DOHH2 (cell line): ENCODE measurements around the gene KLF16.
A peak's percentile ranks its signal among the peaks of the same experiment; 100 is the strongest.

Source experiments
- H3F3A ChIP-seq: fragments of 200-600 bp; sonication (generic), shearing (Covaris generic); 2 replicates; pipeline ENCODE4 v1.6.0; 2016; ENCODE audit warnings: antibody characterized with exemption, mild to moderate bottlenecking; ENCODE audit not compliant: control insufficient read depth, insufficient read depth
- H3K27ac ChIP-seq: fragments of 200-600 bp; sonication (generic); 2 replicates; pipeline ENCODE4 v1.5.1; 2014; ENCODE audit warnings: low read depth, mild to moderate bottlenecking, low read length, moderate library complexity
- H3K27me3 ChIP-seq: fragments of 200-600 bp; sonication (generic); 2 replicates; pipeline ENCODE4 v1.6.1; 2014; ENCODE audit warnings: mild to moderate bottlenecking, low read length, mixed read lengths; ENCODE audit not compliant: control insufficient read depth
- H3K36me3 ChIP-seq: fragments of 200-600 bp; sonication (generic); 2 replicates; pipeline ENCODE4 v1.6.1; 2014; ENCODE audit warnings: mild to moderate bottlenecking, low read length, moderate library complexity, mixed read lengths; ENCODE audit not compliant: control insufficient read depth
- H3K4me1 ChIP-seq: fragments of 200-600 bp; sonication (generic); 2 replicates; pipeline ENCODE4 v1.6.1; 2014; ENCODE audit warnings: mild to moderate bottlenecking, low read length, mixed read lengths; ENCODE audit not compliant: control insufficient read depth
- H3K4me2 ChIP-seq: fragments of 200-600 bp; sonication (generic); 2 replicates; pipeline ENCODE4 v1.6.0; 2014; ENCODE audit warnings: mild to moderate bottlenecking, low read length, moderate library complexity
- H3K4me3 ChIP-seq: fragments of 200-600 bp; sonication (generic); 2 replicates; pipeline ENCODE4 v1.5.1; 2014; ENCODE audit warnings: mild to moderate bottlenecking, low read length, mixed read lengths
- H3K79me2 ChIP-seq: fragments of 200-600 bp; sonication (generic); 2 replicates; pipeline ENCODE4 v1.6.1; 2014; ENCODE audit warnings: mild to moderate bottlenecking, low read length, mixed read lengths; ENCODE audit not compliant: control insufficient read depth
- H3K9me2 ChIP-seq: fragments of 200-600 bp; sonication (generic); replicated peaks from 2 replicates; pipeline ENCODE4 v1.6.1; 2014; ENCODE audit warnings: mild to moderate bottlenecking, low read length, mixed read lengths; ENCODE audit not compliant: control insufficient read depth
- H3K9me3 ChIP-seq: fragments of 200-600 bp; sonication (generic); 2 replicates; pipeline ENCODE4 v1.6.1; 2014; ENCODE audit warnings: antibody characterized with exemption, low read length, mixed read lengths; ENCODE audit not compliant: control insufficient read depth, insufficient read depth
- H4K20me1 ChIP-seq: fragments of 200-600 bp; sonication (generic); 2 replicates; pipeline ENCODE4 v1.6.0; 2014; ENCODE audit warnings: low read depth, mild to moderate bottlenecking, antibody characterized with exemption, low read length, moderate library complexity; ENCODE audit not compliant: control insufficient read depth, insufficient read depth
- EZH2phosphoT487 ChIP-seq: fragments of 200-600 bp; sonication (generic); IDR thresholded peaks from 2 replicates; pipeline ENCODE4 v1.6.1; 2017; ENCODE audit warnings: borderline replicate concordance, mild to moderate bottlenecking, antibody characterized with exemption, low read length, moderate library complexity, mixed read lengths
- TF ChIP-seq, protein P1 (sequence below): fragments of 200-600 bp; sonication (generic); IDR thresholded peaks from one replicate; pipeline ENCODE4 v1.5.1; 2014; ENCODE audit warnings: antibody characterized with exemption, mild to moderate bottlenecking, low read depth, low read length; ENCODE audit not compliant: poor library complexity, severe bottlenecking

KLF16 gene

DNA sequence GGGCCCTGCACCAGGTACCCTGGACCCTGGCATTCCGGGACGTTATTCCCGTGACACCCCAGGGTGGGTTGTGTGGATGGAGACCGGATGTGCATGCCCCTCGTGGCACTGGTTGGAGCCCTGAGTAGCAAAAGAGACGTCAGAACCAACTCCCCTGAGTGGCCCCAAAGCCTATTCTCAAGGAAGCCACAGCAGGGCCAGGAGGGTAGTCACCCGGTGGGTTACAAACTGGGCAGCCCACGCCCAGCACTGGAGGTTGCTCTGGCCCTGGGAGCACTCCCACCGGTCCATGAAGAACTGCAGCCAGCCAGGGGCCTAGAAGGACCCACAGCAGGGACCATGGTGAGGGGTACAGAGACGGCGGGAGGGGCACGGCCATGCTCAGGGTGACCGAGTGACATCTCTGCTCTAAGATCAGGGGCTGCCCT lies 7.5 kb downstream of the KLF16 start:
- Histone ChIP-seq H3F3A (peaks cover 18% of the 10 kb centered on the region), H3K9me2 (no peaks in the 10 kb centered on the region), H3K27me3 (no peaks in the 10 kb centered on the region), H3K27ac (peak overlapping the region; percentile 80), H3K4me2 (peak overlapping the region; percentile 98), H3K4me3 (peak overlapping the region; percentile 78), H3K79me2 (peaks cover 94% of the 10 kb centered on the region), H3K9me3 (no peaks in the 10 kb centered on the region), H3K36me3 (peaks cover 10% of the 10 kb centered on the region), H3K4me1 (peaks cover 94% of the 10 kb centered on the region), H4K20me1 (peaks cover 13% of the 10 kb centered on the region; the same call in 1 of the 2 replicates)
- no peak for TF ChIP-seq EZH2phosphoT487
- TF ChIP-seq, protein P1, sequence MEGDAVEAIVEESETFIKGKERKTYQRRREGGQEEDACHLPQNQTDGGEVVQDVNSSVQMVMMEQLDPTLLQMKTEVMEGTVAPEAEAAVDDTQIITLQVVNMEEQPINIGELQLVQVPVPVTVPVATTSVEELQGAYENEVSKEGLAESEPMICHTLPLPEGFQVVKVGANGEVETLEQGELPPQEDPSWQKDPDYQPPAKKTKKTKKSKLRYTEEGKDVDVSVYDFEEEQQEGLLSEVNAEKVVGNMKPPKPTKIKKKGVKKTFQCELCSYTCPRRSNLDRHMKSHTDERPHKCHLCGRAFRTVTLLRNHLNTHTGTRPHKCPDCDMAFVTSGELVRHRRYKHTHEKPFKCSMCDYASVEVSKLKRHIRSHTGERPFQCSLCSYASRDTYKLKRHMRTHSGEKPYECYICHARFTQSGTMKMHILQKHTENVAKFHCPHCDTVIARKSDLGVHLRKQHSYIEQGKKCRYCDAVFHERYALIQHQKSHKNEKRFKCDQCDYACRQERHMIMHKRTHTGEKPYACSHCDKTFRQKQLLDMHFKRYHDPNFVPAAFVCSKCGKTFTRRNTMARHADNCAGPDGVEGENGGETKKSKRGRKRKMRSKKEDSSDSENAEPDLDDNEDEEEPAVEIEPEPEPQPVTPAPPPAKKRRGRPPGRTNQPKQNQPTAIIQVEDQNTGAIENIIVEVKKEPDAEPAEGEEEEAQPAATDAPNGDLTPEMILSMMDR = peak; percentile 5

DNA sequence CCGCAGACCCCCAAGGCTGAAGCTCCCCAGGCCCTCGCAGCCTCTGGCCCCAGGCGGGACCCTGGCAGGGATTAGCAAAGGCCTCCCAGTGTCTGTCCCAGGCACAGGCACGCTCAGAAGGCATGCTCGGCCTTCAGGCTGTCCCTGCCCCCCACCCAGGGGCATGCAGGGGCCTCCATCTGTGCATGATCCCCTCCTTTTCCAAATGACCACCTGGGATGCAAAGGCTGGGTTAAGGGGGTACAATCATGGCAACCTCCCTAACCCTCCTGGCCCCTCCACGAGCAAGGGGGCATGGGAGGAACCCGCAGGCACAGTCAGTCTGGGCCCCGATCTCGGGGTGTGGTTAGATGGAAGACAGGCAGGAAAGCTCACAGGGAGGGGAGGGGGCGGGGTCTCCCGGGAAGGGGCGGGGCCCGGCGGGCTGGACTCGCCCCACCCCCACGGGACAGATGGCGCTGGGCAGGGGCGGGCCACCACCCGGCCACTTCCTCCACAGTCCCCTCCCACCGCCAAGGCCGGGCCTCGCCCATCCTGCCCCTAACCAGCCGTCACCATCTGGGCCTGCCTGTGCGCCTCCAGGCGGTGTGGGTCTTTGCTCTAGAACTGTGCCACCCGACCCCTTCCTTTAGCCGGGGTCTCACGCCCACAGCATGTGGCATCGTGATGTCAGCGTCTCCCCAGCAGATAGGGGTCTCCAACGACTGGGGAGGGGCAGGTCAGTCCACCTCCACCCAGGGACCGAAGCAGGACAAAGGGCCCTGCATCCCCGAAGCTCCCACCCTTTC lies 8.1 kb downstream of the KLF16 start:
- H3K27me3 ChIP-seq = no peaks in the 10 kb centered on the region
- H3K4me1 ChIP-seq = peaks cover 88% of the 10 kb centered on the region
- peaks cover 18% of the 10 kb centered on the region for H3F3A ChIP-seq
- peak overlapping the region; percentile 80 for H3K27ac ChIP-seq
- H3K9me3 ChIP-seq = no peaks in the 10 kb centered on the region
- TF ChIP-seq EZH2phosphoT487 = no peak
- TF ChIP-seq, protein P1 = peak; percentile 27
- peak overlapping the region; percentile 78 for H3K4me3 ChIP-seq
- H3K79me2 ChIP-seq = peaks cover 90% of the 10 kb centered on the region
- peak overlapping the region; percentile 98 for H3K4me2 ChIP-seq
- H3K36me3 ChIP-seq = peaks cover 10% of the 10 kb centered on the region
- no peaks in the 10 kb centered on the region for H3K9me2 ChIP-seq
- peaks cover 13% of the 10 kb centered on the region; the same call in 1 of the 2 replicates for H4K20me1 ChIP-seq

DNA sequence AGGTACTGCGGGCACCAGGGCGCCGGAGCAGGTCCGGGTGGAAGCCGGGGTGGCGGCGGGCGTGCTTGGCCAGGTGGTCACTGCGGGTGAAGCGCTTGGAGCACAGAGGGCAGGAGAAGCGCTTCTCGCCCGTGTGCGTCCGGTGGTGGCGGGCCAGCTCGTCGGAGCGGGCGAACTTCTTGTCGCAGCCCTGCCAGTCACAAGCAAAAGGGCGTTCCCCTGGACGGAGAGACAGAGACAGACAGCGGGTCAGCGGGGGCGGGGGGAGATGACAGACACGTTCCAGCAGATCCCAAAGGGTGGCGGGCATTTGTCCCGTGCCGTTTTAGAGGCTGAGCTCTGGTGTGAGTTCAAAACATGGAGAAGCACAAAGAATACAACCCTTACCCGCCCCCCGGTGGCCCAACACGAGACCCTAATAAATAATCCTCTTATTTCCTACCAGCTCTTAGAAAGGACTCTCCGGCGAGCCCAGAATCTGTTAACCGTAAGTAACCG lies 8.8 kb downstream of the KLF16 start:
- no peaks in the 10 kb centered on the region for H3K9me2 ChIP-seq
- H4K20me1 ChIP-seq = peaks cover 13% of the 10 kb centered on the region; the same call in 1 of the 2 replicates
- H3K27me3 ChIP-seq = no peaks in the 10 kb centered on the region
- H3K9me3 ChIP-seq = no peaks in the 10 kb centered on the region
- H3K79me2 ChIP-seq = peaks cover 84% of the 10 kb centered on the region
- peaks cover 10% of the 10 kb centered on the region for H3K36me3 ChIP-seq
- H3K4me3 ChIP-seq = peak overlapping the region; percentile 78
- H3K27ac ChIP-seq = peak overlapping the region; percentile 45; the same call in 1 of the 2 replicates
- H3K4me2 ChIP-seq = peak overlapping the region; percentile 98
- H3K4me1 ChIP-seq = peaks cover 82% of the 10 kb centered on the region
- peaks cover 18% of the 10 kb centered on the region for H3F3A ChIP-seq
- TF ChIP-seq EZH2phosphoT487 = no peak
- TF ChIP-seq, protein P1 = no peak
